ENCODE results near the gene SURF2. TPM values are rescaled to one million over a fixed set of nuclear protein-coding genes. Genes with fewer than 3 reads are reported as not detected.
"Not testable (repeated sequence)": the region's sequence is repeated elsewhere in the genome, so short reads cannot be mapped to it uniquely, and the experiment has no call there.

Gene SURF2
- total RNA-seq, 6 donors from 2014 or later, result 18.1 to 31.5 (median 21.7) TPM

DNA sequence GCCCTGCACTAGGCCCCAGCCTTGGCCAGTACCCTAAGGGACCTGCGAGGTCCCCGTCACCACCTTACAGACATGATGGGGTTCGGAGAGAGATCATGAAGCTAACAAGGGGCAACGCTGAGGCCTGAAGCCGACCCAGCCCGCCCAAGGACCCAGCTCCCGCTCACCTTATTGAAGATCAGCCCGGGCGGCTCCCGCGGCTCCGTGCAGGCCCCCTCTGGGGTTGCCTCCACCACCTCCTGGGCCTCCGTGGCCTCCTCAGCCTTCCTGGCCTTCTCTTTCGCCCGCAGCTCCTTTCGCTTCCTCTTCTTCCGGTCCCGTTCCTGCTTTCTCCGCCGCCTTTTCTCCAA lies 24.0 kb upstream of the SURF2 start:
- H3K36me3 ChIP-seq, result peaks cover 31 to 46% (median 39%) of the 10 kb centered on the region in 4 donors
- no peaks in the 10 kb centered on the region for H3K9me3 ChIP-seq
- 89 to 92% methylated on average over 18 to 19 of the region's 20 CpGs for WGBS, 2 donors
- H3K4me3 ChIP-seq, result no peak overlapping the region
- TF ChIP-seq EP300 (IDR thresholded peaks at IDR 0.05), result no peak
- TF ChIP-seq, protein P1, sequence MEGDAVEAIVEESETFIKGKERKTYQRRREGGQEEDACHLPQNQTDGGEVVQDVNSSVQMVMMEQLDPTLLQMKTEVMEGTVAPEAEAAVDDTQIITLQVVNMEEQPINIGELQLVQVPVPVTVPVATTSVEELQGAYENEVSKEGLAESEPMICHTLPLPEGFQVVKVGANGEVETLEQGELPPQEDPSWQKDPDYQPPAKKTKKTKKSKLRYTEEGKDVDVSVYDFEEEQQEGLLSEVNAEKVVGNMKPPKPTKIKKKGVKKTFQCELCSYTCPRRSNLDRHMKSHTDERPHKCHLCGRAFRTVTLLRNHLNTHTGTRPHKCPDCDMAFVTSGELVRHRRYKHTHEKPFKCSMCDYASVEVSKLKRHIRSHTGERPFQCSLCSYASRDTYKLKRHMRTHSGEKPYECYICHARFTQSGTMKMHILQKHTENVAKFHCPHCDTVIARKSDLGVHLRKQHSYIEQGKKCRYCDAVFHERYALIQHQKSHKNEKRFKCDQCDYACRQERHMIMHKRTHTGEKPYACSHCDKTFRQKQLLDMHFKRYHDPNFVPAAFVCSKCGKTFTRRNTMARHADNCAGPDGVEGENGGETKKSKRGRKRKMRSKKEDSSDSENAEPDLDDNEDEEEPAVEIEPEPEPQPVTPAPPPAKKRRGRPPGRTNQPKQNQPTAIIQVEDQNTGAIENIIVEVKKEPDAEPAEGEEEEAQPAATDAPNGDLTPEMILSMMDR (IDR thresholded peaks at IDR 0.05), result no peak
- TF ChIP-seq POLR2A (IDR thresholded peaks at IDR 0.05), result no peak
- TF ChIP-seq POLR2AphosphoS5 (IDR thresholded peaks at IDR 0.05), result no peak
- DNase-seq (peak in 1 of 2 donors; percentile 58), ATAC-seq (ENCODE audit: low FRiP score in 2 of 2) (no peak)
- no peaks in the 10 kb centered on the region for H3K27me3 ChIP-seq
- H3K4me1 ChIP-seq, result peaks cover 21 to 36% (median 24%) of the 10 kb centered on the region in 4 donors
- H3K27ac ChIP-seq, result no peak overlapping the region

DNA sequence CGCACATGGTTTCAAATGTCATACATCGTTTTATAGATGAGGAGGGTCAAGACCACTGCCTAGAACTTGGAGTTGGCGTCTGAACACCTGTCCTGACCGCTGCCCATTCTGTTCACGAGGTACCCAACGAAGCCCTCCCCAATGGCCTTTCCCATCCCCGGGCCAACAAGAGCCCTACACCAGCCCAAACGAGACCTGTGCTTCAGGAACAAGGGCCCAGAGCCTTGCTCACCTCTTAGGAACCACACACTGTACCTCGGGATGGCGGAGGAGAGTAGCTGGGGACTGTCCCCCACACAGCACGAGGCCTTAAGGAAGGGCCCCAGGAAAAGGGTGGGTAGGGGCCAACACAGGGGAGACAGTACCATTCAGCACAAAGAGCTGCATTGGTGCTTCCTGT lies 23.3 kb upstream of the SURF2 start:
- ATAC-seq (ENCODE audit: low FRiP score in 2 of 2), result no peak
- H3K27ac ChIP-seq, result no peak overlapping the region
- 91 to 96% methylated on average over 8 to 11 of the region's 11 CpGs for WGBS, 2 donors

DNA sequence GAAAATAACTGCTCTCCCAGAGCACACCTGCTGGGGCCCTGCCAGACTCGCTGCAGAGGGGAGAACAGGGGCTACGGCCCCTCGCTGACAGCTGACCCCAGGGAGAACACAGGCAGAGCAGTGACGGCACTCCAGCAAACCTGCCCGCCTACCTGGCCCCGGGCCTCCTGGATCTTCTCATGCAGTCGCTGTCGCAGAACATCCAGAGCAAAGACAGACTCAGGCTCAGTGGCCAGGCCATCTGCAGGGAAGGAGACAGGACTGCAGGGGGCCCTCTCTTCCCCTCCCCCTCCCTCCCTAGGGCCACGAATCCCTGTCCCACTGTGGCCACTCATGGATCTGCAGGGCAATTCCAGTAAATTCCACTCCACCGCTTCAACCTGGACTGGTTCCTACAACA lies 22.8 kb upstream of the SURF2 start:
- TF ChIP-seq, protein P1 (IDR thresholded peaks at IDR 0.05), result no peak
- TF ChIP-seq EP300 (IDR thresholded peaks at IDR 0.05), result no peak
- TF ChIP-seq POLR2AphosphoS5 (IDR thresholded peaks at IDR 0.05), result no peak
- no peak for TF ChIP-seq POLR2A (IDR thresholded peaks at IDR 0.05)
- H3K36me3 ChIP-seq, result peaks cover 31 to 46% (median 39%) of the 10 kb centered on the region in 4 donors
- no peaks in the 10 kb centered on the region for H3K27me3 ChIP-seq
- H3K9me3 ChIP-seq, result no peaks in the 10 kb centered on the region
- no peak for DNase-seq
- WGBS, 2 donors, result 91 to 92% methylated on average over 9 to 10 of the region's 10 CpGs
- no peak overlapping the region for H3K27ac ChIP-seq
- ATAC-seq (ENCODE audit: low FRiP score in 2 of 2), result no peak
- no peak overlapping the region for H3K4me3 ChIP-seq
- peaks cover 21 to 36% (median 24%) of the 10 kb centered on the region in 4 donors for H3K4me1 ChIP-seq

More for the DNA sequence above, 23.3 kb upstream of the SURF2 start:
- H3K27me3 ChIP-seq, result no peaks in the 10 kb centered on the region
- H3K9me3 ChIP-seq, result no peaks in the 10 kb centered on the region
- H3K36me3 ChIP-seq, result peaks cover 31 to 46% (median 39%) of the 10 kb centered on the region in 4 donors
- TF ChIP-seq EP300 (IDR thresholded peaks at IDR 0.05), result no peak
- no peak for TF ChIP-seq POLR2A (IDR thresholded peaks at IDR 0.05)
- TF ChIP-seq, protein P1 (IDR thresholded peaks at IDR 0.05), result no peak
- H3K4me3 ChIP-seq, result no peak overlapping the region
- DNase-seq, result no peak
- H3K4me1 ChIP-seq, result peaks cover 21 to 36% (median 24%) of the 10 kb centered on the region in 4 donors

DNA sequence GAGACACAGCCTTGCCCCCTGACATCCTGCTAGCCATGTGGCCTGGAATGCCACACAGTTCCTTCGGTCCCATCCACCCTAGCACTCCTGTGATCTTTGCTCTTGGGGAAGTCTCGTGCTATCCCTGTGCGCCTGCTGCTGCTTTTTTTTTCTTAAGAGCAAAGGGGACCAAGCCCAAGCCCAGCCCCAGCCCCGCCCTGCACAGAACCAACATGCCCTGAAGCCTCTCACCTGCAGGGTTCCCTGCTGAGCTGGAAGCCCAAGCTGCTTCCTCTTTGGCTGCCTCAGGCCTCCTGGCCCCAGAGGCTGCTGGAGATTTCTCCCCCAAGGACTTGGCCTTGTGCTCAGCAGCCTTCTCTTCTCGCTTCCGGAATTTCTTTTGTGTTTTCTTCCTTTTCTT lies 22.2 kb upstream of the SURF2 start:
- ATAC-seq (ENCODE audit: low FRiP score in 2 of 2), result no peak
- 96% methylated on average over 6 of the region's 6 CpGs for WGBS, 2 donors

DNA sequence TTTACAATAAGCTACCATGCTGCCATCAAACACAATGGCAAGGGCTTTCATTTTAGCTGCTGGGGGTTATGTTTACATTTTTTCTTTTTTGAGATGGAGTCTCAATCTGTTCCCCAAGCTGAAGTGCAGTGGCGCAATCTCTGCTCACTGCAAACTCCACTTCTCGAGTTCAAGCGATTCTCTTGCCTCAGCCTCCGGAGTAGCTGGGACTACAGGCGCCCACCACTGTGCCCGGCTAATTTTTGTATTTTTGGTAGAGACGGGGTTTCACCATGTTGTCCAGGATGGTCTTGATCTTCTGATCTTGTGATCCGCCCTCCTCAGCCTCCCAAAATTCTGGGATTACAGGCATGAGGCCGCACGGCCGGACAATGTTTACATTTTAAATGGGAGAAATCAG lies 21.5 kb upstream of the SURF2 start:
- 58 to 65% methylated on average over 11 of the region's 11 CpGs for WGBS, 2 donors
- not testable (repeated sequence) for H3K27ac ChIP-seq; ATAC-seq (ENCODE audit: low FRiP score in 2 of 2); DNase-seq; H3K27me3 ChIP-seq; H3K9me3 ChIP-seq
- Histone ChIP-seq H3K36me3 (peaks cover 31 to 57% (median 39%) of the 10 kb centered on the region in 4 donors), H3K4me3 (peak overlapping the region in 3 of 4 donors; percentile 90 to 98 (median 91)), H3K4me1 (peaks cover 21 to 36% (median 24%) of the 10 kb centered on the region in 4 donors)

More for the DNA sequence above, 22.2 kb upstream of the SURF2 start:
- TF ChIP-seq POLR2A (IDR thresholded peaks at IDR 0.05), result no peak
- TF ChIP-seq, protein P1 (IDR thresholded peaks at IDR 0.05), result no peak
- TF ChIP-seq POLR2AphosphoS5 (IDR thresholded peaks at IDR 0.05), result no peak
- H3K4me3 ChIP-seq, result peak overlapping the region in 1 of 4 donors; percentile 90
- H3K27me3 ChIP-seq, result no peaks in the 10 kb centered on the region
- H3K36me3 ChIP-seq, result peaks cover 31 to 51% (median 39%) of the 10 kb centered on the region in 4 donors
- peaks cover 21 to 36% (median 24%) of the 10 kb centered on the region in 4 donors for H3K4me1 ChIP-seq
- H3K27ac ChIP-seq, result no peak overlapping the region
- no peak for DNase-seq
- no peaks in the 10 kb centered on the region for H3K9me3 ChIP-seq

All from upper lobe of left lung (tissue), 6 donors.